HEK293T (cell line): Measurements from ENCODE around the gene KCNH1.

Experiments
- CTCF ChIA-PET: fragments of 350-600 bp; formaldehyde crosslinking; extraction: SDS; loops from one replicate; lab custom pipeline; 2021; ENCODE audit warnings: antibody characterized with exemption, inconsistent platforms; lab: Yijun Ruan, JAX
- POLR2A ChIA-PET: fragments of 350-600 bp; formaldehyde crosslinking; extraction: SDS; loops from one replicate; lab custom pipeline; 2020; ENCODE audit warnings: antibody characterized with exemption, inconsistent platforms; lab: Yijun Ruan, JAX
- DNase-seq: peaks from one replicate; pipeline ENCODE4 v3.0.0; 2012; ENCODE audit warnings: mixed read lengths; ENCODE audit errors: extremely low spot score
- ARNT ChIP-seq: fragments of 450-650 bp; IDR thresholded peaks from 2 replicates; pipeline ENCODE4 v1.6.1; 2017; ENCODE audit warnings: mild to moderate bottlenecking
- BHLHE40 ChIP-seq: fragments of 450-650 bp; IDR thresholded peaks from 2 replicates; pipeline ENCODE4 v1.6.1; 2016; ENCODE audit warnings: mild to moderate bottlenecking, moderate library complexity, borderline replicate concordance
- CTBP1 ChIP-seq: fragments of 450-650 bp; IDR thresholded peaks from 2 replicates; pipeline ENCODE4 v1.6.1; 2016; ENCODE audit warnings: borderline replicate concordance
- ELF4 ChIP-seq: fragments of 450-650 bp; IDR thresholded peaks from 2 replicates; pipeline ENCODE4 v1.6.1; 2017; ENCODE audit warnings: antibody characterized with exemption
- FOXA1 ChIP-seq: fragments of 450-650 bp; IDR thresholded peaks from 2 replicates; pipeline ENCODE4 v1.6.1; 2016; ENCODE audit warnings: mild to moderate bottlenecking
- FOXK2 ChIP-seq: fragments of 450-650 bp; IDR thresholded peaks from 2 replicates; pipeline ENCODE4 v1.6.1; 2016; ENCODE audit warnings: mild to moderate bottlenecking
- FOXM1 ChIP-seq: fragments of 450-650 bp; IDR thresholded peaks from 2 replicates; pipeline ENCODE4 v1.6.1; 2017; ENCODE audit warnings: mild to moderate bottlenecking, borderline replicate concordance
- HDGF ChIP-seq: fragments of 450-650 bp; IDR thresholded peaks from 2 replicates; pipeline ENCODE4 v1.6.1; 2017; ENCODE audit warnings: antibody characterized with exemption, borderline replicate concordance
- L3MBTL2 ChIP-seq: fragments of 450-650 bp; conservative IDR thresholded peaks from 2 replicates; pipeline ENCODE4 v1.6.1; 2016; ENCODE audit warnings: mild to moderate bottlenecking
- LEF1 ChIP-seq: fragments of 450-650 bp; IDR thresholded peaks from 2 replicates; pipeline ENCODE4 v1.6.1; 2017; ENCODE audit warnings: mild to moderate bottlenecking, borderline replicate concordance
- NFRKB ChIP-seq: fragments of 450-650 bp; IDR thresholded peaks from 2 replicates; pipeline ENCODE4 v1.6.1; 2016; ENCODE audit warnings: mild to moderate bottlenecking, moderate library complexity
- SP1 ChIP-seq: fragments of 450-650 bp; IDR thresholded peaks from 2 replicates; pipeline ENCODE4 v1.6.1; 2017
- SUZ12 ChIP-seq: fragments of 450-650 bp; IDR thresholded peaks from 2 replicates; pipeline ENCODE4 v1.6.1; 2016; ENCODE audit warnings: mild to moderate bottlenecking
- TARDBP ChIP-seq: fragments of 450-650 bp; IDR thresholded peaks from 2 replicates; pipeline ENCODE4 v1.6.1; 2016
- ZNF384 ChIP-seq: fragments of 450-650 bp; IDR thresholded peaks from 2 replicates; pipeline ENCODE4 v1.6.1; 2016
- TF ChIP-seq, protein P1 (sequence below): fragments of 450-650 bp; IDR thresholded peaks from 2 replicates; pipeline ENCODE4 v1.6.1; 2016

The KCNH1 gene

DNA sequence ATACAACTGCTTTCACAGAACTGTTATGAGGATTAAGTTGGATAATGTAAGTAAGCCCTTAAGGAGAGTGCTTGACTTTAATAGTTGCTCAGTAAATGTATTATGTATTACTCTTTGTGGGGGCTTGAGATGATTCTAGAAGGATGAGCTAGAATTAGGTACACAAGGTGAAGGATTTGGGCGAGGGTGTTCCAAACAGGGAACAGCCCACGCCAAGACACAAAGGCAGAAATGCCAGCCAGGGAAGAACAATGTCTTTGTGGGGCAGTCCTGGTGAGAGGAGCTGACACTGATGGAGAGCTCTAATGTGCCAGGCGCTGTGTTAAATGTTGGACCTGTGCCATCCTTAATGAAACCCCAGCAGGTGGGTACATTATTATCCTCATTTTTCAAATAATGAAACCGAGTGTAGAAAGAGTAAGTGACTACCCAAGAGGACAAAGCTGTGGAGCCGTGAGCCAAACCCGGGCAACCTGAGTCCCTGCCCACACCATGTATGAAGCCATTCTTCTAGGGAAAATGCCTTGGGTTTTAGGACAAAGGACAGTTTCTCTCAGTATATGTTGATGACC lies 442.8 kb downstream of the KCNH1 start:
- no peak for TF ChIP-seq BHLHE40
- no peak for TF ChIP-seq LEF1
- TF ChIP-seq ZNF384 = no peak
- no peak for TF ChIP-seq FOXA1
- TF ChIP-seq SUZ12 = no peak
- TF ChIP-seq L3MBTL2 = no peak
- TF ChIP-seq ARNT = no peak
- no peak for TF ChIP-seq SP1
- no peak for TF ChIP-seq FOXK2
- TF ChIP-seq ELF4 = no peak
- TF ChIP-seq HDGF = no peak
- TF ChIP-seq NFRKB = no peak
- TF ChIP-seq, protein P1, sequence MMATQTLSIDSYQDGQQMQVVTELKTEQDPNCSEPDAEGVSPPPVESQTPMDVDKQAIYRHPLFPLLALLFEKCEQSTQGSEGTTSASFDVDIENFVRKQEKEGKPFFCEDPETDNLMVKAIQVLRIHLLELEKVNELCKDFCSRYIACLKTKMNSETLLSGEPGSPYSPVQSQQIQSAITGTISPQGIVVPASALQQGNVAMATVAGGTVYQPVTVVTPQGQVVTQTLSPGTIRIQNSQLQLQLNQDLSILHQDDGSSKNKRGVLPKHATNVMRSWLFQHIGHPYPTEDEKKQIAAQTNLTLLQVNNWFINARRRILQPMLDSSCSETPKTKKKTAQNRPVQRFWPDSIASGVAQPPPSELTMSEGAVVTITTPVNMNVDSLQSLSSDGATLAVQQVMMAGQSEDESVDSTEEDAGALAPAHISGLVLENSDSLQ = no peak
- ChIA-PET CTCF (no interaction called here), POLR2A (no interaction called here)
- DNase-seq = no peak

DNA sequence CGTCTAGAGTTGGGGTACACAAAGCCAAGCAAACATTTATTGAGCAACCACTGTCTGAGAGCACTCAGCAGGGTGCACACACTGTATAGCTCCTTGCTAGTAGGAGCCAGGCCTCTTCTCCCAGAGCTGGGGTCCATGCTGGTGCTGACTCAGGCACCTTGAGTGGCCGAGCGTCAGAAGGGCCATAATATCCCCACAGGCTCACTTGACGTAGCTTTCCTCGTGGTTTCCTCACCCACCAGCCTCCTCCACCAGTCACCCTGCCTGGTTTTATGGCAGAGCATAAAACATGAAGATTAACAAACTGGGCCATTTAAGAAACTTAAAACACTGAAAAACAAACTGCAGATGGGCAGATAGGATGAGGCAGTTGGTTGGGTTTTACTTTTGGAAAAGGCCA lies 443.7 kb downstream of the KCNH1 start:
- DNase-seq = no peak
- ChIA-PET CTCF (no interaction called here), POLR2A (no interaction called here)
- TF ChIP-seq ELF4 (no peak), FOXK2 (no peak), L3MBTL2 (no peak), ARNT (no peak), TARDBP (no peak), CTBP1 (no peak), LEF1 (no peak), NFRKB (no peak), SUZ12 (no peak), BHLHE40 (no peak), FOXA1 (no peak)
- TF ChIP-seq, protein P1 = no peak

DNA sequence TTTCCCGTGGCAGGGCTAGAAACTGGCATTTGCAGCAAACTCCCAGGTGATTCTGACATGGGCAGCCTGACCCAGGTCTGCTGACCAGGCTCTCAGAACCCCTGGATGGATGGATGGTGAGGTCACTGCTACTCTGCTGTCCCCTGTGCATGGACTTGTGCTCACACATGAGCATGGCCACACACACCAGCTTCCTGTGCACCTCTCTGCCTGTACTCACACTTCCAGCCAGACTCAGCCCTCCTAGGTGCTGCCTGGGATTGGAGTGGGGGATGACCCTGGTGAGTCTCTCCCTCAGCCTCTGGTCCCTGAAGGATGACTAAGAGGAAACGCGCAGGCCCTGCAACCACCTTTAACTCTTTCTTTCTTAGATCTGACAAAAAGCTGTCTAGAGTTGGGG lies 444.1 kb downstream of the KCNH1 start:
- CTCF ChIA-PET = no interaction called here
- TF ChIP-seq SUZ12 (no peak), SP1 (no peak), FOXA1 (no peak), FOXM1 (no peak), ZNF384 (no peak), TARDBP (no peak), NFRKB (no peak), L3MBTL2 (no peak), BHLHE40 (no peak), CTBP1 (no peak), HDGF (no peak), FOXK2 (no peak), ARNT (no peak), LEF1 (no peak), ELF4 (no peak)
- TF ChIP-seq, protein P1 = no peak
- POLR2A ChIA-PET = no interaction called here
- DNase-seq = no peak

DNA sequence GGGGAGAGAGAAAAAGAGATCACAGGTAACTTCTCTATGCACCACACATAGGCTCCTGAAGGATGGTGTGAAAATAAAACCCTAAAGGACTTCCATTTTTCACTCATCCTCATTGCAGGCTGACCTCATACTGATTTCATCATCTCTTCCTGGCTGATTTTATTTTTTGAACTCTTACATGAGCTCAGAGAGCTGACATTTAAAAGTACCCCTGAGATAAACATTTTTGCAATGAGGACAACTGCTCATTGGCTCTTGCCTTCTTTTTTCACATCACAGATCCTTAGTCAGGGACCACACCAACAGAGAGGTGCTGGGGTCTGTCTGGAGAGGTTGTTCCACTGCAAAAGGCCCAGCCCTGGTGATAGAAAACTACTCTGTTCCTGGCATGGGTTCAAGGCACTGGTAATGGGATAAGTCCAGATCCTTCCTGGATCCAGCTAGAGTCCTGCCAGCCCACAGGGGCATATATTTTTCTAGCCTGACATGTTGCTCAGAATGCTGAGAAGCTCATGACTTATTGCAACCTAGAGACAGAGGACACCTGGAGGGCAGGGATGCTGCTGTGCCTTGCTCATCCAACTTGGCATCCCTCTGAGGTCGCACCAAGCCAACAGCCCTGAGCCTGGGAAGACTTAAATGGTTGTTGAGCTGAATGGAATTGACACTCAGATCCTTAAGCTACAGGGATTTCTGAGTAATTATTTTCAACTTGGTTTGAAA lies 445.3 kb downstream of the KCNH1 start:
- DNase-seq = no peak

DNA sequence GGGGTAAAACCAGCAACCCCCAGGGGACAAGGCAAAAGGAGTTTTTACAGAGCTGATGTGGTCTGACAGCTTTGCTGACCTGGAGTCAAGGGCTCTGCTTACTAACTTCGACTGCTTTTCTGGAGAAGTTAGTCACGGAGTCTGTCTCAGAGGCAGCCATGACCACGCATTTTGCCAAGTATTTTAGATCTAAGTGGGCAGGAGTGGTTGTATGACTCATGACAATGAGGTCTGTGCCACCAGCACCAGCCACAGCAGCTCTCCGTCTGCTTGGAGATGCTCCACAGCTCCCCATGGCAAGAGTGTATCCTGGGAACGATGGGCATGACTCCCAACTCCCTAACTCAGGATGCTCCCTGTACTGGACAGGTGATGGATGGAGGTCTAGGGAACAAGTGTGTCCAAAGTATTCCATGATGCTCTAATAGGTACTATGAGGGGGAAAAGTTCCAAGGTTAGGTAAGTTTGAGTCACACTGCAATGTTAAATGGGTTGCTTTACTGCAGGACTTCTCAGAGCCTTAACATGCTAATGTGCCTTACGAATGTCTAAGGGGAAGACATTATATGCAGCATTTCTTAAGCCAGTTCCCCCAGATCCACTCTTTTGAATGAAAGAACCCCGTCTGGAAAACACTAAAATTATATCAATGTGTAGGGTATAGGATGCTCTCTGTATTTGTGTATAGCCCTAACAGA lies 446.2 kb downstream of the KCNH1 start:
- no peak for TF ChIP-seq SUZ12
- TF ChIP-seq FOXM1 = no peak
- TF ChIP-seq, protein P1 = no peak
- no peak for TF ChIP-seq FOXK2
- no peak for TF ChIP-seq LEF1
- TF ChIP-seq FOXA1 = no peak
- no peak for TF ChIP-seq ARNT
- TF ChIP-seq TARDBP = no peak
- TF ChIP-seq ELF4 = no peak
- TF ChIP-seq SP1 = no peak
- no peak for TF ChIP-seq HDGF
- no peak for TF ChIP-seq L3MBTL2
- TF ChIP-seq NFRKB = no peak
- no peak for TF ChIP-seq BHLHE40
- no peak for TF ChIP-seq CTBP1
- TF ChIP-seq ZNF384 = no peak
- POLR2A ChIA-PET = no interaction called here
- CTCF ChIA-PET = no interaction called here
- no peak for DNase-seq

More for the DNA sequence above, 445.3 kb downstream of the KCNH1 start:
- CTCF ChIA-PET = no interaction called here
- POLR2A ChIA-PET = no interaction called here
- TF ChIP-seq LEF1 (no peak), ZNF384 (no peak), SP1 (no peak), L3MBTL2 (no peak), SUZ12 (no peak), FOXK2 (no peak), FOXA1 (no peak), ARNT (no peak), FOXM1 (no peak), TARDBP (no peak), NFRKB (no peak), BHLHE40 (no peak), CTBP1 (no peak)
